ENCODE results near the gene GASK1A. TPM values are rescaled to one million over a fixed set of nuclear protein-coding genes. Genes with fewer than 3 reads are reported as not detected.

The GASK1A gene
- polyA plus RNA-seq, 1 experiment: 0.78 TPM

DNA sequence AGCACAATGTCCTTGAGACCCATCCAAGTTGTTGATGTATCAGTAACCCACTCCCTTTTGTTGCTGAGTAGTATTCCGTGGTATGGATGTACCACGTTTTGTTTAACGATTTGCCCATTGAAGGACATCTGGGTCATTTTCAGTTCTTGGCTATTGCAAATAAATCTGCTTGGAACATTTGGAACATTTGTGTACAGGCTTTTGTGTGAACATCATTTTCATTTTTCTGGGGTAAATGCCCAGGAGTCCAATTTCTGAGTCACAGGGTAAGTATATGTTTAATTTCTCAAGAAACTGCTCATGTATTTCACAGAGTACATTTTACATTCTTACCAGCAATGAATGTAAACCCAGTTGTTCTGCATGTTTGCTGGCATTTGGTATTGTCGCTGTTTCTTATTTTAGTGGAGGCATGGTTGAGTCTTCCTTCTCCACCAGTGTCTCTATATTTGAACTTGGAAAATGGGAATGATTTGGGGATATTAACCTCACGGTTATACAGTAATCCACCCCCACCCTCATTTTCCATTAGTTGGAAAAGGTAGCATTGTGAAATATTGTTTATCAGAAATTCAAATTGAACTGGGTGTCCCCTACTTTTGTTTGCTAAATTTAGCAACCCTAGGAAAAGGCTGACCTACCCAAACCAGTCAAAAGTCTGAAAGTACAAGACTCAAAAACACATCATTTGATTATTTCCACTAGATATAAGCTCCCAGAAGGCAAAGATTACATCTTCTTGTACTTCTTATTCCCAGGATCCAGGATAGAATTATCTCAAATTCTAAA is 96.0 kb downstream of the GASK1A start:
- Histone ChIP-seq H3K4me3 (ENCODE audit: low read depth, low read length) (no peak overlapping the region), H3K36me3 (ENCODE audit: control insufficient read depth, insufficient read depth, low read length) (peaks cover 3% of the 10 kb centered on the region; the same call in 1 of the 2 replicates), H3K27me3 (ENCODE audit: control insufficient read depth, insufficient read depth, low read length) (no peaks in the 10 kb centered on the region)
- TF ChIP-seq, protein P1, sequence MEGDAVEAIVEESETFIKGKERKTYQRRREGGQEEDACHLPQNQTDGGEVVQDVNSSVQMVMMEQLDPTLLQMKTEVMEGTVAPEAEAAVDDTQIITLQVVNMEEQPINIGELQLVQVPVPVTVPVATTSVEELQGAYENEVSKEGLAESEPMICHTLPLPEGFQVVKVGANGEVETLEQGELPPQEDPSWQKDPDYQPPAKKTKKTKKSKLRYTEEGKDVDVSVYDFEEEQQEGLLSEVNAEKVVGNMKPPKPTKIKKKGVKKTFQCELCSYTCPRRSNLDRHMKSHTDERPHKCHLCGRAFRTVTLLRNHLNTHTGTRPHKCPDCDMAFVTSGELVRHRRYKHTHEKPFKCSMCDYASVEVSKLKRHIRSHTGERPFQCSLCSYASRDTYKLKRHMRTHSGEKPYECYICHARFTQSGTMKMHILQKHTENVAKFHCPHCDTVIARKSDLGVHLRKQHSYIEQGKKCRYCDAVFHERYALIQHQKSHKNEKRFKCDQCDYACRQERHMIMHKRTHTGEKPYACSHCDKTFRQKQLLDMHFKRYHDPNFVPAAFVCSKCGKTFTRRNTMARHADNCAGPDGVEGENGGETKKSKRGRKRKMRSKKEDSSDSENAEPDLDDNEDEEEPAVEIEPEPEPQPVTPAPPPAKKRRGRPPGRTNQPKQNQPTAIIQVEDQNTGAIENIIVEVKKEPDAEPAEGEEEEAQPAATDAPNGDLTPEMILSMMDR (IDR thresholded peaks at IDR 0.05; ENCODE audit: insufficient read depth, low read depth, low read length): no peak
- POLR2A ChIA-PET: no interaction called here
- no peak for DNase-seq (ENCODE audit: low read depth)
- CTCF ChIA-PET: no interaction called here

DNA sequence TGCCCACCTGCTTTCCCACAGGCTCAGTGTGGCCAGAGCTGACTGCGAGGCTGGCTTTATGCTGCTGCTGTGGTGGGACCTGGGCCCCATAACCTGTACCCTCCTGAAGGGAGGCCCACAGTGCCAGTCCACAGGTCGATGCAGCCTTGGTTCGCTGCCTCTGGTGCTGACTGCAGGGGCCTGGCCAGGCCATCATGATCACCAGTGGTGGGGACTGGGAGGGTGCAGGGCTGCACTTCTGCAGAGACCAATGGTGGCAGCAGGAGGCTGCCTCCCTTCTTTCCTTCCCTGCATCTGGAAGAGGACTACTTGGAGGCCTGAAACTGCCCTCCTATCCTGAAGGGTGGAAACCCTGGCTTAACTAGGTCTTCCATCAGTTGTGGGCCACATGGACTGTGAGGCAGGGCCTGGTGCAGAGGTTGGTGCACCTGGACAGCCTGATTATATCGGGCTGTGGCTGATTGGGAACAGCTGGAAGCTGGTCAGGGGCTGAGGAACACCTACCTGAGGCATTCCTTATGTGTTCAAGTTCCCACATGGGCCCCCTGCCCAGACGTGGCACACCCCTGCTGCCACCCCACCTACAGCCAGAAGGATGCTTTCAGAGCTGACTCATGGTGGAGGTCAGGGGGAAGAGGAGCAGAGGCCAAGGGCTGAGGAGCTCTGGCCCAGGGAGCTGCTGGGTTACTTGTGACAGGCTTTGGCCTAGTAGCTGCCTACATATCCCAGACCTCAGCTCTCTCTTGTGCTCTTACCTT is 97.0 kb downstream of the GASK1A start:
- ChIA-PET CTCF (no interaction called here), POLR2A (no interaction called here)
- Histone ChIP-seq H3K27me3 (ENCODE audit: control insufficient read depth, insufficient read depth, low read length) (no peaks in the 10 kb centered on the region), H3K4me3 (ENCODE audit: low read depth, low read length) (no peak overlapping the region), H3K36me3 (ENCODE audit: control insufficient read depth, insufficient read depth, low read length) (peaks cover 10% of the 10 kb centered on the region)
- TF ChIP-seq, protein P1 (IDR thresholded peaks at IDR 0.05; ENCODE audit: insufficient read depth, low read depth, low read length): no peak
- no peak for DNase-seq (ENCODE audit: low read depth)

DNA sequence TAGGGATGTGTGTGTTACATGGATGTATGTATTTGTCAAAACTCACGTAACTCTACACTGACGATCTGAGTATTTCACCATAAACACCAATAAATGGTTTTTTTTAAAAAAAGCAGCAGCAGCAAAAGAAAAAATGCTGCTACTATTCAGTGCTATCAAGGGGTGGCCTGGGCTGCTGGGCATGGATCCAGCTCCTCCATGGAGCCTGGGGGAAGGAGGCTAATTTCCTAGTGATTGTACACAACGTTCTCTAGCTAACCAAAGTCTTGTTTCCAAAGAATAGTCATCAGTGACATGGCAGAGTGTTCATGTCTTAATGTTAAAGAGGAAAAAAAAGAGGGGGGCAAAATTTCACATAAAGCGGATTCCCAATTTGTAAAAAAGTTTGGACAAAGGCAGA is 97.7 kb downstream of the GASK1A start:
- ChIA-PET CTCF (no interaction called here), POLR2A (no interaction called here)
- no peak for DNase-seq (ENCODE audit: low read depth)
- Histone ChIP-seq H3K27me3 (ENCODE audit: control insufficient read depth, insufficient read depth, low read length) (no peaks in the 10 kb centered on the region), H3K4me3 (ENCODE audit: low read depth, low read length) (no peak overlapping the region), H3K36me3 (ENCODE audit: control insufficient read depth, insufficient read depth, low read length) (peaks cover 10% of the 10 kb centered on the region)
- TF ChIP-seq, protein P1 (IDR thresholded peaks at IDR 0.05; ENCODE audit: insufficient read depth, low read depth, low read length): no peak

DNA sequence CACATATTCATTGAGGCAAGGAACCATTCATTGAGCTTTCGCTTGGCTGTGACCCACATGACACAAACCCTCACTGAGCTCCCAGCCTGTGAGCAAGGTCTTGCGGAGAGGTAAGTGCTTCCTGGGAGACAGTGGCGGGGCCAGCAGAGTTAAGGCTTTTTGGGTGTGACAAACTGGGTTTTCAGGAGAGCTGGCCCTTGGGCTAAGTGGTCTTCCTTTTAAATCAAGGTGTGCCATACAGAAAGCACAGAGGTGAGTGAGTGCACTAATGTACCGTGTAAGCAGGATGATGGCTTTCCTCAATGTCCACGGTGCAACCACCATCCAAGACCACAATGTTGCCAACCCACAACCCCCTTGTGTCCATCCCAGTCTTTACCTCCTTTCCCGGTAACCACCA is 98.2 kb downstream of the GASK1A start:
- ChIA-PET POLR2A (no interaction called here), CTCF (no interaction called here)

DNA sequence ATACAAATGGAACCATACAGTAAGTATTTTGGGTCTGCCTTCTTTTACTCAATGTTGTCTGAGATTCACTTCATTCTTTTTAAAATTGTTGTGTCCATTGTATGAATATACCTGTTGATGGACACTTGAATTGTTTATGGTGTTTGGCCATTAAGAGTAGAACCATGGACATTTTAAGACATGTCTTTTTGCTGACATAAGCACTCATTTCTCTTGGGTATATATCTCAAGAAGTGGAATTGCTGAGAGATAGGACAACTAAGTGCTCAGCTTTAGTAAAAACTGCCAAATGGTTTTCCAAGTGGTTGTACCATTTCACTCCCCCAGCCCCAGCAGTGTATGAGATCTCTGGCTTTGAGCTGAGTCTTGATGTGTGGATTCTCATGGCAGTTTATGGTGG is 98.6 kb downstream of the GASK1A start:
- POLR2A ChIA-PET: no interaction called here
- CTCF ChIA-PET: no interaction called here
- no peaks in the 10 kb centered on the region for H3K27me3 ChIP-seq (ENCODE audit: control insufficient read depth, insufficient read depth, low read length)
- DNase-seq (ENCODE audit: low read depth): no peak
- TF ChIP-seq, protein P1 (IDR thresholded peaks at IDR 0.05; ENCODE audit: insufficient read depth, low read depth, low read length): no peak
- peaks cover 10% of the 10 kb centered on the region for H3K36me3 ChIP-seq (ENCODE audit: control insufficient read depth, insufficient read depth, low read length)
- H3K4me3 ChIP-seq (ENCODE audit: low read depth, low read length): no peak overlapping the region

More for the DNA sequence above, 98.2 kb downstream of the GASK1A start:
- Histone ChIP-seq H3K27me3 (ENCODE audit: control insufficient read depth, insufficient read depth, low read length) (no peaks in the 10 kb centered on the region), H3K36me3 (ENCODE audit: control insufficient read depth, insufficient read depth, low read length) (peaks cover 10% of the 10 kb centered on the region), H3K4me3 (ENCODE audit: low read depth, low read length) (no peak overlapping the region)
- DNase-seq (ENCODE audit: low read depth): no peak
- TF ChIP-seq, protein P1 (IDR thresholded peaks at IDR 0.05; ENCODE audit: insufficient read depth, low read depth, low read length): no peak
